Muscle layer of colon (tissue), 2 donors: ENCODE data around the gene NCEH1.
"Not testable (repeated sequence)": the region's sequence is repeated elsewhere in the genome, so short reads cannot be mapped to it uniquely, and the experiment has no call there.

Experiments
- H3K27ac ChIP-seq: one replicate; pipeline ENCODE4 v1.7.0; 2013; ENCODE audit warnings: low read depth, mild to moderate bottlenecking, low read length, moderate library complexity
- H3K27me3 ChIP-seq, 2 donors: one replicate each; pipeline ENCODE4 v1.7.0; 2013; ENCODE audit warnings: low read length in 2 of 2, mild to moderate bottlenecking in 2 of 2; ENCODE audit not compliant: insufficient read depth in 2 of 2, control insufficient read depth in 1 of 2
- H3K36me3 ChIP-seq: one replicate; pipeline ENCODE4 v1.7.0; 2013; ENCODE audit warnings: mild to moderate bottlenecking, low read length; ENCODE audit not compliant: insufficient read depth
- H3K4me1 ChIP-seq: one replicate; pipeline ENCODE4 v1.7.0; 2013; ENCODE audit warnings: mild to moderate bottlenecking, low read length; ENCODE audit not compliant: insufficient read depth
- H3K4me3 ChIP-seq, 2 donors: one replicate each; pipeline ENCODE4 v1.7.0; 2013; ENCODE audit warnings: low read length in 2 of 2, low read depth in 1 of 2, mild to moderate bottlenecking in 1 of 2, moderate library complexity in 1 of 2
- H3K9ac ChIP-seq: one replicate; pipeline ENCODE4 v1.7.0; 2013; ENCODE audit warnings: low read length
- H3K9me3 ChIP-seq: one replicate; pipeline ENCODE4 v1.7.0; 2013; ENCODE audit warnings: mild to moderate bottlenecking, low read length
- donor health status: abdominal sarcoma.
- donor health status: Adenocarcinoma of cecum.

Gene NCEH1

DNA sequence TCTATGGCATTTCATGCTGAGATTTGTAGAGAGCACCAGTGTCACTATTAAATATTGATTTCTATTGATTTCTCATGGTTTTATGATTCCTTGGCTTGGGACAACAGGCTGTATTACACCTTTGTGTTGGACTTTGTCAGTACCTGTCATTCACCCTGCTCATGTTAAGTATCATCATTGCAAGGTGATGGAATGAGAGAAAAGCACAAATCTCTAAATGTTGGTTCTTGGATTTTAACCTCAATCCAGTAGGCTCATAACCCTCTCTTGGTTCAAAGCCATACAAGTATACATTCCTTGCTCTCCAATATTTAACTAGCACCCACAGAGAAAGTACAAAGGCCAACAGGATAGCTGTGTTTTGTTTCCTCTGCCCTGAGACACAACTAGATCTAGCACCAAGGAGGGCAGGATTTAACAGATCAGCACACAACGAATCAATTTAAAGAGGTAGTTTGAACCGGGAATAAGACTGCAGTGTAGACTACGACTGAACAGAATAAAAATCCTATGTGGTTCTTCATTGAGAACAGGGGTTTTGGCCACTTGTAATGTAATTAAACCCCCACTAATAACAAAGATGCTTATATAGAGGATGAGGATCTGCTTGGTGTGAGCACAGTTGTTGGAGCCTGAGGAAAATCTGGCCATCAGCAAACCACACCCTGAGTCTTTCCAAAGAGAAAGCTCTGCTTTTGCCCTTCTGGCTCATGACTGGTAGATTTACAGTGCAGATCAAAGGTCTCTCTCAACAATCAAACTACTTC lies 109.6 kb downstream of the NCEH1 start:
- H3K4me3 ChIP-seq: no peak overlapping the region
- H3K36me3 ChIP-seq: no peaks in the 10 kb centered on the region
- H3K9me3 ChIP-seq: no peaks in the 10 kb centered on the region
- H3K9ac ChIP-seq: no peak overlapping the region
- peaks cover 5% of the 10 kb centered on the region for H3K4me1 ChIP-seq
- H3K27ac ChIP-seq: no peak overlapping the region
- no peaks in the 10 kb centered on the region for H3K27me3 ChIP-seq

- peaks cover 11% of the 10 kb centered on the region for H3K4me1 ChIP-seq
These were observed 110.2 kb downstream of the NCEH1 start for GRCh38 chr3:172600644-172601065.

GRCh38 chr3:172598904-172599303 lies 112.0 kb downstream of the NCEH1 start:
- no peak overlapping the region for H3K27ac ChIP-seq
- H3K4me3 ChIP-seq: no peak overlapping the region
- no peak overlapping the region for H3K9ac ChIP-seq
- H3K36me3 ChIP-seq: no peaks in the 10 kb centered on the region
- H3K9me3 ChIP-seq: no peaks in the 10 kb centered on the region
- peaks cover 18% of the 10 kb centered on the region for H3K4me1 ChIP-seq
- H3K27me3 ChIP-seq: no peaks in the 10 kb centered on the region

More at GRCh38 chr3:172600644-172601065, 110.2 kb downstream of the NCEH1 start:
- H3K9me3 ChIP-seq: no peaks in the 10 kb centered on the region
- H3K27ac ChIP-seq: no peak overlapping the region
- H3K4me3 ChIP-seq: no peak overlapping the region
- H3K27me3 ChIP-seq: no peaks in the 10 kb centered on the region
- no peaks in the 10 kb centered on the region for H3K36me3 ChIP-seq
- no peak overlapping the region for H3K9ac ChIP-seq

DNA sequence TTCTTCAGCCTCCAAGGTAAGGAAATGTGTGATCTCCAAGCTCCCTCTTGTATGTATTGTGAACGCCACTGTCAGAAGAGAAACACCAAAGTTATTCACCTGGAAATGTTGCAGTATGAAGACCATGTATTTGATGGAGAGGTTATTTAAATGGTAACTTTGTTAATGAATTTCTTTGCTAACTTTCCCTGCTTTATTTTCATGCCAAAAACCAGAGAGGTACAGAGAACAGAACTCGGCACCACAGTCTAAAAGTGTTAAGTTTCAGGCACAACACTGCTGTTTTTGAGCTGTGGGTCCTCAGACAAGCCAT lies 114.5 kb downstream of the NCEH1 start:
- Histone ChIP-seq H3K9ac (no peak overlapping the region), H3K4me3 (peak overlapping the region in 1 of 2 donors; percentile 40), H3K36me3 (no peaks in the 10 kb centered on the region), H3K27me3 (no peaks in the 10 kb centered on the region), H3K9me3 (no peaks in the 10 kb centered on the region), H3K27ac (no peak overlapping the region), H3K4me1 (peaks cover 18% of the 10 kb centered on the region)

DNA sequence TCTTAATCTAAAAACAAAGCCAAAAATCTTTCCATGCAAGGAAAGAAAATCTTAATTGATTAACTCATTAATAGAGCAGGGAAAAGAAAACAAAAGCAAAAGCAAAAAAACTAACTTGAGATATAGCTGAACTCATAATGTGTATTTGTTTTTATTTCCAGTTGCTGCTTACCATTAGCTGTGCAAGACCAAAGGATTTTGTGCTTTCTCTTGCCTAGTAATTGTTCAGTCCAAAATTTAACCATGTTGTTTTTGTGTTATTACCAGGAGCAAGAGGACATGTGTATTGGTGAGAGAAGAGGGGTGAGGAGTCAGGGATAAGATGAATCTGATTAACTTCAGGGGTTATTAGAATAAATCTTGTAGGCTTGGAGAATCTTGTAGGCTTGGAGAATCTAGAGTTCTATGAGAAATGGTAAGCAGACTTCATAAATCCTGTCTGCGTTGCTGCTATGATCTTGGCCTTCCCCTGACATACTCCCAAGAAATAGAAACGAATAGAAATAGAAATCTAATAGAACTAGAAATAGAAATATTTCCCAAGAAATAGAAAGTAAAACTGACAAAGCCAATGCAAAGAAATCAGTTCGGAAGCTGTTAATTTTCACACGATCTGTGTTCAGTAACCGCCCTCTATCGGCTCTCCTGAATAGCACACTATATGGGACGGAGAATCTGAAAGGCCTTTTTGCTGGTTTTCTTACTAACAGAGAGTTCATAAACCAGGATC lies 115.0 kb downstream of the NCEH1 start:
- Histone ChIP-seq H3K4me3 (peak overlapping the region in 1 of 2 donors; percentile 40), H3K9me3 (no peaks in the 10 kb centered on the region), H3K27ac (no peak overlapping the region), H3K36me3 (no peaks in the 10 kb centered on the region), H3K27me3 (no peaks in the 10 kb centered on the region), H3K9ac (no peak overlapping the region), H3K4me1 (peaks cover 18% of the 10 kb centered on the region)

DNA sequence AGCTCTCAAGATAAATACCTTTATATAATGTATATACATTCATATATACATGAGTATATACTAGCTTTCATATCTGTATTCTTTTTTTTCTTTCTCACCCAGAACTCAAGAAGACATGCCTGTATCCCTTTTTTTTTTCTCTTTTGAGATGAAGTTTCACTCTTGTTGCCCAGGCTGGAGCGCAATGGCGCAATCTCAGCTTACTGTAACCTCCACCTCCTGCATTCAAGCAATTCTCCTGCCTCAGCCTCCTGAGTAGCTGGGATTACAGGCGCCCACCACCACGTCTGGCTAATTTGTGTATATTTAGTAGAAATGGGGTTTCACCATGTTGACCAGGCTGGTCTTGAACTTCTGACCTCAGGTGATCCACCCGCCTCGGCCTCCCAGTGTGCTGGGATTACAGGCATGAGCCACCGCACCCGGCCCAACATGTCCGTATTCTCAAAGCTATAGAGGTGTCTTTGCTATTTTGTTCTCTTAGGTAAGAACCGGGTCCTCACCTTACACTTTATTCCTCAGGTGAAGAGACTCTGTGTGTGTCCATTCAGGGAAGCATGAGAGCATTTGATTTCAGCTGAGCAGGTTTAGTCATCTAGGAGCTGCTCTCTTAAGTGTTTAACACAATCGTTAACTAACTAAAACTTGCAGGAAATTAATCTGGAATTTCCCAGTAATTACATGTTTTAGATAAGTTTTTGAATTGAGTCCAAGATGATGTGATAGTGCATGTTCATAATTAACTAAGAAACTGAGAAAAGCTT lies 115.8 kb downstream of the NCEH1 start:
- not testable (repeated sequence) for H3K27ac ChIP-seq, H3K9ac ChIP-seq, H3K9me3 ChIP-seq, H3K4me3 ChIP-seq, H3K27me3 ChIP-seq, H3K36me3 ChIP-seq
- peaks cover 18% of the 10 kb centered on the region for H3K4me1 ChIP-seq

DNA sequence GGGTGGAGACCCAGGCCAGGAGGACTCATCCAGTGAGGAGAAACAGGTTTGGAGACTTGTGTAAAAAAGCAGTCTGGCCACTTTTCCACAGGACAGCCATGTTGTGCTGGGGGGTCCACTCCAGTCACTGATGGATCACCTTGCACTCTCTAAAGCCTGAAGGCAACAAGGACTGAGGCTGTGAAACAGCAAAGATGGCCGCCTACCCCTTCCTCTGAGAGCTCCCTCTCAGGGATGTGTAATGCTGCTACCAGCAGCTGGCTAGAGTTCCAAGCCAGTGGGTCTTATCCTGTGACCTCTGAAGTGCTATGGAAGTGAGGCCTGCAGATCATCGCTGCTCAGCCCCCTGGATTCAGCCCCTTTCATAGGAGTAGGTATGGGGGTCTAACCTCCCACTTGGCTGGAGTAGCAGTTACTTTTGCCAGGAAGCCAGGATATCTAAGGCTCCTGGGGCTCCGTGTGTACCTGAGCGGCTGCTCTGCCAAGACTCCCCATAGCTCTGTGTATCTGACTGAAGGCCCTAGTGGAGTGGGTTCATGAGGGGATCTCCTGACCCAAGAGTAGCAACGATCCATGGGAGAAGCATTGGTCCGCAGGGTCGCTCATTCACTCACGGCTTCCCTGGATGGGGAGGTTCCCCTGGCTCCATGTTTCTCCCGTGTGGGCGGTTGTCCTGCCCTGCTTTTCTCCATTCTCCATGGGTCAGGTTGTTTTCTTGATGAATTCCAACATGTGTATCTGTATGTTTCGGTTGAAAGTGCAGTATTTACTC lies 117.8 kb downstream of the NCEH1 start:
- Histone ChIP-seq H3K27me3 (no peaks in the 10 kb centered on the region), H3K4me1 (peaks cover 18% of the 10 kb centered on the region), H3K4me3 (no peak overlapping the region), H3K27ac (no peak overlapping the region), H3K9me3 (no peaks in the 10 kb centered on the region), H3K9ac (no peak overlapping the region), H3K36me3 (no peaks in the 10 kb centered on the region)

- no peaks in the 10 kb centered on the region for H3K9me3 ChIP-seq
- H3K4me3 ChIP-seq: no peak overlapping the region
- H3K27ac ChIP-seq: no peak overlapping the region
- no peak overlapping the region for H3K9ac ChIP-seq
- H3K36me3 ChIP-seq: no peaks in the 10 kb centered on the region
- H3K27me3 ChIP-seq: no peaks in the 10 kb centered on the region
- peaks cover 18% of the 10 kb centered on the region for H3K4me1 ChIP-seq
These were observed 118.7 kb downstream of the NCEH1 start for GRCh38 chr3:172591876-172592771.

DNA sequence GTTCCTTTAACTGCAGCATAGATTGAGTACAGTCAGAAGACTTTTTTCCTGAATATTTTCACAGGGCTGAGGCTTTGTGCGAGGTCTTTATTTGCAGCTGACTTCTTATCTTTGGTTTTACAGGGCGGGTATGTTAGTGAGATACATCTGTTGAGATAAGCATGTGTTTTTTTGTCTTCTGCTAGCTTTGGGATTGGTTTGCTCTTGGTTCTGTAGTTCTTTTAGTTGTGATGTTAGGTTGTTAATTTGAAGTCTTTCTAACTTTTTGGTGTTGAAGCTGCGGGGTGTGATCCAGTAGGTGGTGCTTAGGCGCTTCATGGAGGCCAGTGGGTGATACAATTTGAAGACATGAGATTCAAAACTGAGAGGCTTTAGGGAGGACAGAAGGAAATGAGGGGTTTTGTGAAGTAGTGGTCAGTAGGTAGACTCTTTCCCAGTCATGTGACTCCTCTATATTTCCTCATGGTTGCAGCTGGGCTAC lies 119.7 kb downstream of the NCEH1 start:
- H3K36me3 ChIP-seq: no peaks in the 10 kb centered on the region
- no peaks in the 10 kb centered on the region for H3K9me3 ChIP-seq
- H3K4me3 ChIP-seq: no peak overlapping the region
- no peaks in the 10 kb centered on the region for H3K27me3 ChIP-seq
- H3K4me1 ChIP-seq: peaks cover 19% of the 10 kb centered on the region
- H3K27ac ChIP-seq: no peak overlapping the region
- H3K9ac ChIP-seq: no peak overlapping the region

GRCh38 chr3:172586436-172586835 lies 124.4 kb downstream of the NCEH1 start:
- no peak overlapping the region for H3K9ac ChIP-seq

More at GRCh38 chr3:172586436-172586835, 124.4 kb downstream of the NCEH1 start:
- H3K36me3 ChIP-seq: no peaks in the 10 kb centered on the region
- no peaks in the 10 kb centered on the region for H3K27me3 ChIP-seq
- no peaks in the 10 kb centered on the region for H3K9me3 ChIP-seq
- no peak overlapping the region for H3K4me3 ChIP-seq
- H3K4me1 ChIP-seq: peaks cover 6% of the 10 kb centered on the region
- H3K27ac ChIP-seq: no peak overlapping the region
